ENCODE data around the gene ACAP3.

Gene ACAP3

DNA sequence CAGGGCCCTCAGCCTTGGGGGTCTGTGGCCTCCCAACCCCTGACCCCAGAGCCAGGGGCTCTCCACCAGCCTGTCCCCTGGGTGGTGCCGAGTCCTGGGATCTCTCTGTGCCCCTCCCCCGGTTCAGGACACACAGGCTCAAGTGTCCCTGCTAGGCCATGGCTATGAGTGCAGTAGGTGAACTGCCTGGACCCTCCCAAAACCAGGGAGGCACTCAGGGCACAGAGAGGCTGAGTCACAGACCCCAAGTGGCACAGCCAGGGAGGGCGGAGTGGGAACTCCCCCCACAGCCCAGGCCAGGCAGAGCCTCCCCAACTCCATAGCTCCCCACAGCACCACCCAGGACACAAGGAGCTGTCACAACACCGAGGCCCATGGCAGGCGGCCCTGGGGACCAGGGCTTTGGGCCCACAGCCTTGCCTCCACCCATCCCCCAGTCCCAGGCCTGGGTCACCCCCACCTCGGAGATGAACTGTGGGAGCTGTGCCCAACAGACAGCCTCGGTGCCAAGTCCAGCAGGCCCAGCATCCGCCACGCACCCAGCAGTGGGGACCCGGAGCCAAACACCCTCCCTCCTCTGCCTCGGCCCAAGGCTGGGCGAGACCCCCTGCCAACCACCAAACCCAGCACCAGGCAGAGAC lies 38.2 kb upstream of the ACAP3 start:
- no peak for DNase-seq (ENCODE audit: extremely low read depth in 1 of 2, low read depth in 1 of 2)

DNA sequence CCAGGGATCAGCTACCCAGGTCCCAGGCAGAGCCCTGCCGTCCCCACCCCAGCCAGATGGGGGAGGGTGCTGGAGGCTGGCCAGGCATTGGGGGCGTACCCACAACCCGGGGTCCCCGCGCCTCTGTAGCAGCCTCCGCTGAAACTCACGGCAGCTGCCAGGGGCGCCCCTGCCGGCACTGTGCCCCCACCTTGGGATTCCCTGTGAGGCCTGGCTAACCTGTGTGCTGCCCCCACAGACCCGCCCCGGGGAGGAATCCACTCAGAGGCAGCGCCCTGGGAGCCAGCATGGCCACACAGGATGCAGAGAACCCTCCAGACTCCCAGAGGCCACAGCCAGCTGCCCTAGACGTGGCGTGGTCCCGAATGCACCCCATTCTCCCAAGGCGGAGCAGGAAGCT lies 37.7 kb upstream of the ACAP3 start:
- DNase-seq (ENCODE audit: extremely low read depth in 1 of 2, low read depth in 1 of 2) = no peak

DNA sequence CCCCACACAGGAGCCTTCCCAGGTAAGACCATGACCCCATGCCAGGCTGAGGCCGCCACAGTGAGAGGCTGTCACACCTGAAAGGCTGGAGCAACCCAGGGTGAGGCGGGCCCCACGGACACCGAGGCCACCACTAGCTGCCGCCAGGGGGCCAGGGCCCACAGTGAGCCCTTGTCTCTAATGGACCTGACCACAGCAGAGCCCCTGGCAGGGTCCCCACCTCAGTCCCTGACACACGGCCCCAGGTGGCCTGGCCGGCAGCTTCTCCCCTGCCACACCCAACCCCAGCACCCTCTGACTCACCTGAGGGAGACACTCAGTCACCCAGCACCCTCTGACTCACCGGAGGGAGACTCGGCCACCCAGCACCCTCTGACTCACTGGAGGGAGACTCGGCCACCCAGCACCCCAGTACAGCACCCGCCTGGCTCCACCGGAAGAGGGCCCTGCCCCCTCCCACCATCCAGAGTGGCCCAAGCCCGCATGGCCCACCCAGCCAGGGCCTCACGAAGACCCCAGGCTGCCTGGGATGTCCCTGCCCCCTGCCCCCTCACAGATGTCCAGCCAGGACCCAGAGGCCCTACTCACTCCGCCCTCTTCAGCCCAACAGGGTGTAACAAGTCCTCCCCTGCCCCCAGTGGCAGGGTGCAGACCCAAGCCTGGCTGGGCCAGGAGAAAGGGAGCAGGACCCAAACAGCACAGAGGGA lies 37.1 kb upstream of the ACAP3 start:
- no peak for DNase-seq (ENCODE audit: extremely low read depth in 1 of 2, low read depth in 1 of 2)

DNA sequence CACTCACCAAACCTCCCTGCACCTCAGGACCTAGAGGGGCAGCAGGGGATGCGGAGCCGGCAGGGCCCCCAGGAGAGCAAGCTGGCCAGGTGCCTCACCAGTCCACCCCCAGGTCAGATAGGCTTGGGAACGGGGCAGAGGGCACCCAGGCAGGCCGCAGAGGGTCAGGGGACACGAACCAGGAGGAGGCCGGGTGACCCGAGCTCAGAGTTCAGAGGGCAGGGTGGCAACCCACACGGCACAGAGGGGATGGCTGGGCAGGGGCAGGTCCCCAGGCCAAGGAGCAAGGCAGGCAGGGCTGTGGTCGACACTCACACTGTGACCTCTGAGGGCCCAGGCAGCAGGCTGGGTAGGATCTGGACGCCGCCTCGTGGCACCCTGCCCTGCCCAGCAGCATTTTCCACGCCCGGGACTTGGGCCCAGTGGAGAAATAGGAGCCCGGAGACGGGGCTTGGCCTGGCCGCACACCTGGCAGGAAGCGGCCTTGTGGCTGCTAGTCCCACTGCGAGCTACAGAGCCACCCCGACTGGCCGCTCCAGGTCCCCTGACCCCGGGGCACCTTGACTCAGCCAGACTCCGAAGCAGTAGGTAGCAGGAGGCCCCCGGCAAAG lies 36.2 kb upstream of the ACAP3 start:
- no peak for DNase-seq (ENCODE audit: extremely low read depth in 1 of 2, low read depth in 1 of 2)

DNA sequence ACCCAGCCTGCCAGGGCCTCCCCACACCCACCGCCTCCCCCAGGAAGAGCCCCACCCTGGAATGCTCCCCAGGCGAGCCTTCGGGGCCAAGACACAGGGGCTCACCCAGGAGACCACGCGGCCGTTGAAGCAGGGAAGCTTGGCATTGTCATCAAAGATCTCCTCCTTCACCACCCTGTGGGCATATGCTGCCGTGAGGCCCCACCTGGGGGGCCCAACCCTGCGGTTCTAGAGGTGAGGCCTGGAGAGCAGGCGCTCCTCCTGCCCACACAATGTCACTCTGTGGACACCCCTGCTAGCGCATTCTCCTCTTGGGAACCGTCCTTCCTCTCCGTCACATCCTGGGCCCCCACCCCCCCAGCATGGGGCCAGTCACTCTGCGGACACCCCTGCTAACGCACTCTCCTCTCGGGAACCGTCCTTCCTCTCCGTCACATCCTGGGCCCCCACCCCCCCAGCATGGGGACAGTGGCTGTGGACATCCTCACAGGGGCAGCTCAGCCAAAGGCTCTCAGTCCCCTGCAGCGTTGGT lies 34.9 kb upstream of the ACAP3 start:
- no peak for DNase-seq (ENCODE audit: extremely low read depth in 1 of 2, low read depth in 1 of 2)

DNA sequence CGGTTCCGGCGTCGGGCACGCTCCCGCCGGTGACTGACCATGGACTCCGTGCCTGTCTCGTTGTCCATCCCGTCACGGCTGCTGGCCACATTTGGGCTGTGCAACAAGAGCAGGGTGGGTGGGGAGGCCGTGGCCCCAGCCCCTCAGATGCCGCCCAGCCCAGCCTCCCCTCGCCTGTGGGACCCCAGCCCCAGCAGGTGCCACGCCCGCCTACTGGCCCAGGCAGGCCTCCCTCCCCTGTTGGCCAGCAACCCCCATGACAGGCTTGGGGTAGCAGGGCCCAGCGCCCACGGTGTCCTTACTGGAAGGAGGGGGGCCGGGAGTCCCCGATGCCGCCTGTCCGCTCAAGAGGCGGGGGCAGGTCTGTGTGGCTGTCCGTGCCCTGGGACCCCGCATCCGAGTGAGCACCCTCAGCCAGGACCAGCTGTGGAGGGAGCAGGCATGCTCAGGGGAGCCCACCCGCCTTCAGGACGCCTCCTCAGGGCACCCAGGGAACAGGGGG lies 34.4 kb upstream of the ACAP3 start:
- DNase-seq (ENCODE audit: extremely low read depth in 1 of 2, low read depth in 1 of 2) = no peak

DNA sequence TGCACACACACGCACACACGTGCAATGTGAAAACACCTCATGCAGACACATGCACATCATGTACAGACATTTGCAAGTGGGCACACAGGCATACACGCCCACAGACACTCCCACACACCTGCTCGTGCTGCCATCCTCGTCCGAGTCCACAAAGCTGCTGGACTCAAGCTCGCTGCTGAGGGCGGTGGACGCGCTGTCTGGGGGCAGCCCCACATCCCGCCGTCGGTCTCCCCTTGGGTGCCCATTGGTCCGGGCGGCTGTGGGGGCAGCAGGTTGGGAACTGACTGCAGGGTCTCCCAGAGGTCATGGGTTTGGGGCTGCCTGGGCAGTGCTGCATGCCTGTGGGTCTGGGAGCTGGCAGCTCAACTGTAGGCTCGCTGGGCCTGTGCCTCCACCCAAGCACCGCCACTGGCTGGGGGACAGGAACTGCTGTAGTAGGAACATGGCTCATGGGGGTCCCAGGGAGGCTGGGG lies 33.9 kb upstream of the ACAP3 start:
- no peak for DNase-seq (ENCODE audit: extremely low read depth in 1 of 2, low read depth in 1 of 2)

DNA sequence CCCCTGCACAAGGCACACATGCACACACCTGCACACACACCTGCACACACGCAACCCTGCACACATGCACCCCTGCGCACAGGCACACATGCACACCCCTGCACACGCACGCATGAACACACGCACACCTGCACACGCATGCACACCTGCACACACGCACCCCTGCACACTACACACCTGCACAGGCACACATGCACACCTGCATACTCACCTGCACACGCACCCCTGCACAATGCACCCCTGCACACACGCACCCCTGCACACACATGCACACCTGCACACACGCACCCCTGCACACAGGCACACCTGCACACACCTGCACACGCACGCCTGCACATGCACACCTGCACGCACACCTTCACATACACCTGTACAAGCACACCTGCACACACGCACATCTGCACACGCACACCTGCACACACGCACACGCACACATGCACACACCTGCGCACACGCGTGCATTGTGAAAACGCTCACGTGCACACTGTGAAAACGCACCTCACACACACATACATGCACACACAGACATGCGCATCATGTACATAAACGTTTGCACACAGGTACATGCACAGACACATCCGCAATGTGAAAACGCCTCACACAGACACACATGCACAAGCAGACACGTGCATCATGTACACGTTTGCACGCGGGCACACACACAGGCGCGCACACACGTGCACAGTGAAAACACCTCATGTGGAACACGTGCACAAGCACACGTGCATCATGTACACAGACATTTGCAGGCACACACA lies 33.2 kb upstream of the ACAP3 start:
- no peak for DNase-seq (ENCODE audit: extremely low read depth in 1 of 2, low read depth in 1 of 2)

DNA sequence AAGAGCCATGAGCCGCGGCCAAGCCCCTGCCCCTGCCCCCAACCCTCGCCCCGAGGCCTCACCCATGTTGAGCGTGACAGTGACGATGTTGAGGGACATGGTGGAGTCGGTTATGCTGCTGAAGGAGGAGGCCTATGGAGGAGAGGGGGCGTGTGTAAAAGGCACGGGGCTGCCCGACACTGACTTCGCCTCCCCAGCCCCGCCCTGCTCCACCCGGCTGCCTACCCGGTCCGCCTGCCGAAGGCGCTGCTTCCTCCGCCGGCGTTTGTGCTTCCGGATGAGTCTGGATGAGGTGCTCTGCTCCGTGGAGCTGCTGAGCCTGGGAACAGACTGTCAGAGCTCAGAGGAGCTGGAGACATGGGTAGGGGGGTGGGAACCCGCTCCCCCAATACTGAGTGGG lies 32.5 kb upstream of the ACAP3 start:
- no peak for DNase-seq (ENCODE audit: extremely low read depth in 1 of 2, low read depth in 1 of 2)

DNA sequence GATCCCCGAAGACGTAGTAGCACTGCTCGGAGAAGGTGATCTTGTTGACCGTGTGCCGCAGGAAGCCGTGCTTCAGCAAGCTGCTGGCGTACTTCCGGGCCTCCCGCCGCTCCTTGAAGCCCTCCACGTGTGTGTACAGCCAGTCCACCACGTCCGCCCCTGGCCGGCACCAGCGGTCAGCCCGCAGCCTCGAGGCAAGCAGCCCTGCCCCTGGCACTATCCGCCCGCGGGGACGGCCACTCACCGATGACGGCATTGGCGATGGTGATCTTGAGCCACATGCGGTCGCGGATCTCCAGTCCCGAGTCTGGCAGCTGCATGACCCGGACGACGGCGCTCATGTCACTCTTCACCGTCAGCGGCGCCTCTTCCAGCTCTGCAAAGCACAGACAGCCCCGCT lies 30.5 kb upstream of the ACAP3 start:
- no peak for DNase-seq (ENCODE audit: extremely low read depth in 1 of 2, low read depth in 1 of 2)

DNA sequence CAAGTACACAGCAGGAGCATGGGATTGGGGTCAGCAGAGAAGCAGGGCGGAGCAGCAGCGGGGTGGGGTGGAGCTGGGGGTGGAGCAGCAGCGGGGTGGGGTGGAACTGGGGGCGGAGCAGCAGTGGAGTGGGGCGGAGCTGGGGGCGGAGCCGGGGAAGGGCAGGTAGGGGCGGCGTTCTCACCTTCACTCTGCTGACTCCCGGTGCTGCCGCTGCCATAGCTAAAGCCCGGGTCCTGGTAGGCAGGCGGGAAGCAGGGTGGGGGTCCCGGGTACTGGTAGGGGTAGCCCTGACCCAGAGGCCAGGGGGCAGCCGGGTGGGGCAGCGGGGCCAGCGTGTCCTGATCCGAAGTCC lies 30.0 kb upstream of the ACAP3 start:
- no peak for DNase-seq (ENCODE audit: extremely low read depth in 1 of 2, low read depth in 1 of 2)

DNA sequence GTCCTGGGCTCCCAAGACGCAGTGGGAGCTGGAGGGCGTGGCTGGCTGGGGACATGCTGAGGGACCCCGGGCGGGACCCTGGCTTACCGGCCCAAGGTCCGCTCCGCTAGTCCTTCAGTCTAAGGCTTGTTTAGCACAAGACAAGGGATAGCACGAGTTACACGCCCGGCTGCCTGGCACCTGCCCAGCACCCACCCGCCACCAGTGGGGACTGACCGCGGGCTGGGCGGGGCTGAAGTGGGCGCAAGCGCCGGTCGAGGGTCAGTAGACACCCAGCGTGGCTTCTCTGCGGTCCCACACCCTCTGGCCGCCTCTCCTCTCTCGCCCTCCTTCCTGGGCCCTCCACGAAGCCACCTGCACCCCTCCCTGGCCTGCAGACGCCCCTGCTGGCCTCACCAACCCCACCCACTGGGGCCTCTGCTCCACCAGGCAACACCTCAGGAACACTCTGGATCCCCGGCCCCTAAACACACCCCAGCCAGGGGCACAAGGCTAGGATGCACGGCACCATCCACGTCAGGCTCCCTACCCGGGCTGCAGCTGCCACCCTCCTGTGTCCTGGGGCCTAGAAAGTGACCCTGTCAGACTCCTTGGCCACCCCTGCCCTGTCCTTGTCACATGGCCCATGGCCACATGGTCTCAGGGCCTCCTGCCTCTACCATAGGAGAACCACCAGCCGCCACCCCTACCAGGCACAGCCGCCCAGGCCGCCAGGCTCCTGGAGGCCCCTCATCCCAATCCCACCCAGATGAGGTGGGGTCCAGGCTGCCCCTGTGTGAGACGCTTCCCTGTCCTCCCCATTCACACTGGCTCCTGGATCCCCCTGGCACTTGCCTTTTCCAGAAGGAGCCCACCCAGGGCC lies 29.4 kb upstream of the ACAP3 start:
- DNase-seq (ENCODE audit: extremely low read depth in 1 of 2, low read depth in 1 of 2) = no peak

DNA sequence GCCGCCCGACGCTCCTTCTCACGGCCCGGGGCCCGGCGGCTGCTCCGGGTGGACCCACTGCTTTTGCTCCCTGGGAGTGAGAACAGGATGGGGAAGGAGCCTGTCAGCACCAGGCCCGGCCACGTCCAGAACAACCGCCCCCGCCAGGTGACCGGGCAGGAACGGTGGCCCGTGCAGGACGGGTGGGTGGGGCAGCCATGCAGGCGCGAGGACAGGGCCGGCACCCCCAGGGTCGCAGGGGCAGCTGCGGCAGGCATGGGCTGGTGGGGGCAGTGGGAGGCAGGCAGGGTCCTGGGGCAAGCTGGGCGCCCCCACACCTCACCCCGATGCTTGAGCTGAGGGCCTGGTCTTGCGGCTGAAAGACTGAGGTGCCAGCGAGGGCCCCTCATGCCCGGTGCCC lies 28.7 kb upstream of the ACAP3 start:
- DNase-seq (ENCODE audit: extremely low read depth in 1 of 2, low read depth in 1 of 2) = no peak

DNA sequence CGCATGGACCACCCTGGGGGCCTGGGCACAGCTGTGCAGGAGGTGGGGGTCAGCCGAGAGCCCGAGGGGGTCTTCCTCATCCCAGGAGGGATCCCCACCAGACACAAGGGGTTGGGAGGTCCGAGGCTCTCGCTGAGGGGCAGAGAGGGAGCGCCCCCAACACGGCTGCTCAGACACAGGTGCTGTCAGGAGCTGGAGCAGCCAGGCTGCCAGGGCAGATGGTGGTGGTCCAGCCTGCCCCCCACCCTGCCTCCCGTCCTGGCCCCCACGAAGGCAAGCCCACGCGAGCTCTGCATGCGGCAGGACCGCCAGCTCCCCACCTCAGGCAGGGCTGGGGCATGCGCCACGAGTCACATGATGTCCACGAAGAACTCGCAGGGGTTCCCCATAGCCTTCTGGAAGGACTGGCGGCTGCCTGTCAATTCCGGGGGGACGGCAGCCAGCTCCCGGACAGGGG lies 28.1 kb upstream of the ACAP3 start:
- DNase-seq (ENCODE audit: extremely low read depth in 1 of 2, low read depth in 1 of 2) = no peak

DNA sequence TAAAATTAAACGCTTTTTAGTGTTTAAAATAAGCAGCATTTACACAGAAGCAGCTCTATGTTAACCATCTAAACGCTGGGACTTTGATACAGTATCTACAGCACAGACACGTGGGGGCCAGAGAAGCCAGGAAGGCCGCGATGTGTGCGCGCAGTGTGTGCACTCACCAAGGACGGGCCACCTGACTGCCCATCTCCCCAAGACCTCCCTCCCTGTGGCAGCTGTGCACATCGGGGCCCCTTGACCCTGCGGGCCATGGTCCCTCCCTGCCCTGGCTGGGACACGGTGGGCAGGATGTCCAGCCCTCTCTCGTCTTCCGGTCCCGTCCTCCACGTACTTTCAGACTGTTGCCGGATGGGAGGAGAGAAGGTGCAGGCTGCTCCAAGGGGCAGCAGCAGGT lies 27.6 kb upstream of the ACAP3 start:
- DNase-seq (ENCODE audit: extremely low read depth in 1 of 2, low read depth in 1 of 2) = no peak

DNA sequence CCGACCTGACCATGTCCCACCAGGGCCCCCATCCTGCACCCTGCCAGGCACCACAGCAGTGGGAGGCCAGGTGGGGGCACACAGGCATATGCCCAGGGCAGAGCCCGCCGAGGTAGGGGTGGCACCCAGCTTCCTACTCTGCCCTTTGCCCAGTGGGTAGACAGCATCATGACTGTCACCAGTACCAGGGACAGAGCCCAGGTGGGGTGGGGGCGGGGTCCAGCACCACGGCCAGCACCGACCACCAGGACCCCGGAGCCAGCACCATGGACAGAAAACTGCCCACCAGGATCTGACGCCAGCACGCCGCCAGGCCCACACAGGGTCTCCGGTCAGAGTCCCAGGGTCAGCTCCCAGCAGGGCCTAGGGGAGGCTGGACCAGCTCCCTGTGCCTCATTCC lies 27.1 kb upstream of the ACAP3 start:
- no peak for DNase-seq (ENCODE audit: extremely low read depth in 1 of 2, low read depth in 1 of 2)

DNA sequence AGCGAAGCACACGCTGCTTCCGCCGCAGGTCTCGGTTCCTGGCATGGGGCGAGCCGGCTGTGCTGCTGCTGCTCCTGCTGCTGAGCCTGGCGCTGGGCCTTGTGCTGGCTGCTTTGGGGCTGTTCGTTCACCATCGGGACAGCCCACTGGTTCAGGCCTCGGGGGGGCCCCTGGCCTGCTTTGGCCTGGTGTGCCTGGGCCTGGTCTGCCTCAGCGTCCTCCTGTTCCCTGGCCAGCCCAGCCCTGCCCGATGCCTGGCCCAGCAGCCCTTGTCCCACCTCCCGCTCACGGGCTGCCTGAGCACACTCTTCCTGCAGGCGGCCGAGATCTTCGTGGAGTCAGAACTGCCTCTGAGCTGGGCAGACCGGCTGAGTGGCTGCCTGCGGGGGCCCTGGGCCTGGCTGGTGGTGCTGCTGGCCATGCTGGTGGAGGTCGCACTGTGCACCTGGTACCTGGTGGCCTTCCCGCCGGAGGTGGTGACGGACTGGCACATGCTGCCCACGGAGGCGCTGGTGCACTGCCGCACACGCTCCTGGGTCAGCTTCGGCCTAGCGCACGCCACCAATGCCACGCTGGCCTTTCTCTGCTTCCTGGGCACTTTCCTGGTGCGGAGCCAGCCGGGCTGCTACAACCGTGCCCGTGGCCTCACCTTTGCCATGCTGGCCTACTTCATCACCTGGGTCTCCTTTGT lies 26.0 kb upstream of the ACAP3 start:
- DNase-seq (ENCODE audit: extremely low read depth in 1 of 2, low read depth in 1 of 2) = no peak

DNA sequence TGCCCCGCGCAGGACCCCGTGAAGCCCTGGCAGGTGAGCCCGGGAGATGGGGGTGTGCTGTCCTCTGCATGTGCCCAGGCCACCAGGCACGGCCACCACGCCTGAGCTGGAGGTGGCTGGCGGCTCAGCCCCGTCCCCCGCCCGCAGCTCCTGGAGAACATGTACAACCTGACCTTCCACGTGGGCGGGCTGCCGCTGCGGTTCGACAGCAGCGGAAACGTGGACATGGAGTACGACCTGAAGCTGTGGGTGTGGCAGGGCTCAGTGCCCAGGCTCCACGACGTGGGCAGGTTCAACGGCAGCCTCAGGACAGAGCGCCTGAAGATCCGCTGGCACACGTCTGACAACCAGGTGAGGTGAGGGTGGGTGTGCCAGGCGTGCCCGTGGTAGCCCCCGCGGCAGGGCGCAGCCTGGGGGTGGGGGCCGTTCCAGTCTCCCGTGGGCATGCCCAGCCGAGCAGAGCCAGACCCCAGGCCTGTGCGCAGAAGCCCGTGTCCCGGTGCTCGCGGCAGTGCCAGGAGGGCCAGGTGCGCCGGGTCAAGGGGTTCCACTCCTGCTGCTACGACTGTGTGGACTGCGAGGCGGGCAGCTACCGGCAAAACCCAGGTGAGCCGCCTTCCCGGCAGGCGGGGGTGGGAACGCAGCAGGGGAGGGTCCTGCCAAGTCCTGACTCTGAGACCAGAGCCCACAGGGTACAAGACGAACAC lies 25.2 kb upstream of the ACAP3 start:
- no peak for DNase-seq (ENCODE audit: extremely low read depth in 1 of 2, low read depth in 1 of 2)

Measured in activated CD8-positive, alpha-beta memory T cell treated with anti-CD3 and anti-CD28 coated beads for 1 hour (primary cell).